KBM-7 (cell line): ENCODE results near the gene OSER1.

Experiments
- DNase-seq: peaks from one replicate; pipeline ENCODE4 v3.0.0-alpha.2; 2015
- in situ Hi-C: fragments of 300-500 bp; cut with MboI; formaldehyde crosslinking; loops from 2 replicates; pipeline ENCODE4 v1.14.3; 2020; ENCODE audit warnings: low sequenced_read_pairs, low pct_unique_long_range_greater_than_20kb, mixed read lengths

Gene OSER1

DNA sequence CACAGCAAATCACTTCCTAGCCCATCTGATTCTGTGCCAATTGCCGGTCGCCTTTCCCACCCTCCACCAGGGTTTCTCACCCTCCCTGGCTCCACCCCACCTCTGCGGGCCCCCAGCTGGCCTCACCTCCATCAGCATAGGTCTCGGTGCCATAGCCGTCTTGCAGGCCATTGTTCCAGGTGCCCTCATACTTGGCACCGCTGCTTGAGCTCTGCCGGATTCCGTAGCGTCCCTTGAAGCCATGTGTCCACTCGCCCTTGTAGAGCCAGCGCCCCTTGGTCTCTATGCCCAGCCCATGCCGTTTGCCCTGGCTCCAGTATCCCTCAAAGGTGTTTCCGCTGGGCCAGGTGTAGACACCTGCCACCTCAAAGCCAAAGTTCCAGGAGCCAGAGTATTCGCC is 24.4 kb downstream of the OSER1 start:
- in situ Hi-C loops = no loop called here
- no peak for DNase-seq

GRCh38 chr20:44185574-44185973 is 25.0 kb downstream of the OSER1 start:
- DNase-seq = no peak
- in situ Hi-C loops = no loop called here

DNA sequence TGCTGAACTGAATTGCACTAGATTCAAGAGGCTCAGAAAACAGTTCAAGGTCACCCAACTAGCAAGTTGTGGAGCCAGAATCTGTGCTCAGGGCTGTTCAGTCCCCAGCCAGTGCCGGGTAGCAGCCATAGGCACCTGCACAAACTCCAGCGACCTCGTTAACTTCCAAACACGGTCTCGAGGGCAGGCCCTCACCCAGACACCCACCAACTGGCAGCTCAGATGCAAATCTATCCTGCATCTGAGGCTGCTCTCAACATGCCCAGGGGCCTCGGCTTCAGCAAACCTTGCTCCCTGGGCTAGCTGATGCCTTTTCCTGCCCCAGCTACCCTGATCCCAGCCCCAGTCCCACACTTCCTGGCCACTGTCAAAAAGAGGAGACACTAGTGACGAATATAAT is 27.3 kb downstream of the OSER1 start:
- DNase-seq = no peak
- in situ Hi-C loops = no loop called here

DNA sequence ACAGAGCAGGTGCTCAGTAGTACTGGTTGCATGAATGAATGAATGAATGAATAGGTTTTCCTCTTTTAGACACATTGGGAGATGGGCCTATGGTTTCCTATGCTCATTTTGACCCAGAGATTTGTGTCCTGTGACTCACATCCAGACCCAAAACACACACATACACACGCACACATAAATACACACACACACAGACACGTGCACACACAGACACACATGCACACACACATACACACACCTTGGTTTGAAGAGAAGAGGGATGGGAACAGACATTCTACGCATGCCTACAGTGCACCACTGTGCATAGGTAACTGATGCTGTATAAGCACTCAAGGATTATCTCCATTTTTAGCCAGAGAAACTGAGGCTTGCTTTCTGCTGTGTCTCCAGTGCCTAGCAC is 27.7 kb downstream of the OSER1 start:
- in situ Hi-C loops = no loop called here
- no peak for DNase-seq

- in situ Hi-C loops = no loop called here
Observed at GRCh38 chr20:44182135-44182765, 28.3 kb downstream of the OSER1 start.

GRCh38 chr20:44181611-44182010 is 29.0 kb downstream of the OSER1 start:
- in situ Hi-C loops = no loop called here
- DNase-seq = no peak

More at GRCh38 chr20:44182135-44182765, 28.3 kb downstream of the OSER1 start:
- DNase-seq = no peak

DNA sequence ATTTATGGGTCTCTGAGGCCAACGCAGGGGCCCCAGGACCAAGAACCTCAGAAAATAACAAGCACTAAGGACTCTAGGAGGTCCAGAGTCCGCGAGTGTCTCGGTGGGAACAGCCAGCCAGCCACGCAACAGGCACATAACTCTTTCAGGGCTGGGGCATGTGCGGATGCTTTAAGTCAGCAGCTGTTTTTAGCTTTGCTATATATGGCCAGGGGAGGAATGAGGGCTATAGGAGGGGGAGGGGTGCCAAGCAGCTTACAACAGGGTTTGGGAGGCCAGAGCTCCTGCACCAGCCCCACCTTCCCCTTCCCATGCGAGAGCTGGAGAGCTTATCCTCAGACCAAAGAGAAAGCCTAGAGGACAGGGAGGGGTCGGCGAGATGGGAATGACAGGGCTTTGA is 29.8 kb downstream of the OSER1 start:
- no peak for DNase-seq
- in situ Hi-C loops = no loop called here

GRCh38 chr20:44176833-44177534 is 33.6 kb downstream of the OSER1 start:
- DNase-seq = no peak
- in situ Hi-C loops = no loop called here

DNA sequence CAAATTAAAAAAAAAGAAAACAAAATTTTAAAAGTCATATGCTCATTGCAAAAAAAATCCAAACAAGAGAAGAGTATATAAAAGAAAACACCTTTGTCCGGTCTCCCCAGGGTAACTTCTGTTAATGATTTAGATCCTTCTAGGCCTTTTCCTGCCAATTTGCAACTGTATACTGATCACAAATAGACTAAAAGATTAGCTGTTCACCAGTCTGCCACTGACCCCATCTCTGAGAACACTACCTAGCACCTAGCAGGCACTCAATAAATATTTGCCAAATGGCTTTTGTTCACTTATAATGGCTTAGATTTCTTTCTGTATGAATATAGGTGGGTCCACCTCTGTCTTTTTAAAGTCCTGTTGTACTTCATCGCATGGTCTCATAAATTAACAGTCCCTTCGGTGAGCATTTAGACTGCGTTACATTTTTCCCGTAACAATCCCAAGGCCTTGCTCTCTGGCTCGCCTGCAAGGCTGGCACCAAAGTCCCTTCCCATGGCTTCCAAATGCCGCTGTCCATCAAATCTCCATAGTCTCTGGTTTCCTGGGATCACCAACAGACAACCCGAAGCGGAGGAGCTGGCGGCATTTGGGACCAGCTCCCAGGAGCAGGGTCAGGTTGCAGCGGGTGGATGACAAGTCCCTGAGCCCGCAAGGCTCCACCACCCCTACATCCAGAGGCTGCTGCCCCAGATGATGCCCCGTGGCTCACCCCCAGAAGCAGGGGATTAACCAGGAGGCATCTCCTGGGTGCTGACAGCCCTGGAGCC is 35.4 kb downstream of the OSER1 start:
- in situ Hi-C loops = no loop called here
- no peak for DNase-seq

- in situ Hi-C loops = no loop called here
- DNase-seq = no peak
Observed at GRCh38 chr20:44173846-44174245, 36.7 kb downstream of the OSER1 start.

DNA sequence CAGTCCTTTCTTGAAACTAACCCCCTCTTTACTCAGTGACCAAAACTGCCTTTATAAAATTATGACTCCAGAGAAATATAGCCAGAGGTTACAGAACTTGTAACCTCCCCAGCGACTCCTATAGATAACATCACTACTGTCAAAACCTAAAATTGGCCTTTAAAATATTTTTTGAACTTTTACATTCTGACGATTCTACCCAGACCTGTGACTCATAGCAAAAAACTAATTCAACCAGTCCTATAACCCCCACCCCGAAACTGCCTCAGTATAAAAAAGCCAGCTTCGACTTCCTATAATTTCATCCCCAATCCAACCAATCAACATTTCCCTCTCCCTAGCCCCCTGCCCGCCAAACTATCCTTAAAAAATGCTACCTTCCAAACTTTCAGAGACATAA is 37.5 kb downstream of the OSER1 start:
- in situ Hi-C loops = no loop called here
- no peak for DNase-seq

GRCh38 chr20:44172572-44172950 is 38.0 kb downstream of the OSER1 start:
- in situ Hi-C loops = no loop called here
- no peak for DNase-seq

DNA sequence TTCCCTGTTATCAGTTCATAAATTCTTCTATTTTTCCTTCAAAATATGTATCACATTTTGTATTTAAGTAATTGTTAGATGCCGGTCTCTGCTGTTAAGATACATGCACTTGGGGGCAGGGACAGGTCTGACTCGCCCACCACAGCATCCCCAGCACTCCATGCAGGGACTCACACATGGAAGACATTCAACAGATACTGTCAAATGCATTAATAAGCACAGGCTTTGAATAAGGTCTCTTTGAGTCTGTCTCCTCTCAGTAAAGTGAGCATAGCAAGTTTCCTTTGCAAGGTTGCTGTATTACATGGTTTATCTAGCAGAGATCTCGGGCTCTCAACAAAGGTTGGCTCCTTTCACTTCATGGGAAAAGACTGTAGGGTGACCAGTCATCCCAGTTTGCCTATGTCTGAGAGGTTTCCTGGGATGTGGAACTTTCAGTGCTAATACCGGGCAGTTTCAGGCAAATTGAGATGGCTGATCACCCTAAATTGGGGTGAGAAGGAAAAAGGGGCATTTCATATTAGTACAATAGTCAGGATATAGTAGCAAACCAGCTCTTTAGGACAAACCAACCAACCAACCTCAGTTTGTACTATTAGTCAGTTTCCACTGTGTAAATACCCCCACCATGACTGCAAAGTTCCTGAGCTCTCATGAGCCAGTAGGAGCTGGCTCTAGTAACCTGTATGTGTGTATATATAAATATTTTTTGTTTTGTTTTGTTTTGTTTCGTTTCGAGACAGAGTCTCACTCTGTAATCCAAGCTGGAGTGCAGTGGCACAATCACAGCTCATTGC is 38.6 kb downstream of the OSER1 start:
- no peak for DNase-seq
- in situ Hi-C loops = no loop called here

DNA sequence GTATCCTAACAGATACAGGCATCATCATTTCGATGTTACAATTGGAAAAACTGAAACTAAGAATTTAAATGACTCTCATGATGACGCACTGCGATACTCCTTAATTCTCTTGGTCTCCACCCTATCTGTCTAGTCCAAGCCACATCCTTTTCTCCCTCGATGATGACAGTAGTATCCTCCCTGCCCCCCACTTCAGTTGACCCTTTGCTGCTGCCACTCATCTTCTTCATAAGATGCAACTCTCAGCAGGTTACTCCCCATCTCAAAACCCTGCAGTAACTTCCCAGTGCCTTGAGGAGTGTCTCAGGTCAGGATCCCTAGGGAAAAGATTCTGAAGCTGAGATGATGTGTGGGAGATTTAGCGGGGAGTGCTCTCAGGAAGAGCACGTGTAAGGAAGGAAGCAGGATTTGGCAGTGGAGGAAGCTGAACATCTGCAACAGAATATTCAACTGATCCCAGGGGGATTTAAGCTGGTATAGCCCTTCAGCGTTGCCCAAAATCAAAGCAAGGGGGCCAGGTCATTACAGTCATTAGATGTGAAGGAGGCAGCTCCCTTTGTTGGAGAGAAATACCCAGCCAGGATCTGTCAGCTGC is 39.7 kb downstream of the OSER1 start:
- DNase-seq = no peak
- in situ Hi-C loops = no loop called here

DNA sequence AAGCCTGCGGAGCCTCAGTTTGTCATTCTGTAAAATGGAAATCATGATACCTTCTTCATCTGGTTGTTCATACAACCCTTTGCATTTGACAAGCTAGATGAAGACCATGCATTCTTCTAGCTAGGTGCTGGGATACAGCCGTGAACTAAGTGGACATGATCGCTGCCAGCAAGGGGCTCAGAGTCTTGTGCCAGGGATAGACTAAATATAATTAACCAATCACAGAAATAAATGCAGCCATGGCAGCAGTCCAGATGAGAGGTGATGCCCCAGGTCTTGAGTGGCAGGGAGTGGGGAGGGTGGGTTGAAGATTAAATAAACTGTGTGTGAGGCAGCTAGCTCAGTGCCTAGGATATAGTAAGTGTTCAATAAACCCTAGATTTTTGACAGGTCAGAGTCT is 42.8 kb downstream of the OSER1 start:
- no peak for DNase-seq

DNA sequence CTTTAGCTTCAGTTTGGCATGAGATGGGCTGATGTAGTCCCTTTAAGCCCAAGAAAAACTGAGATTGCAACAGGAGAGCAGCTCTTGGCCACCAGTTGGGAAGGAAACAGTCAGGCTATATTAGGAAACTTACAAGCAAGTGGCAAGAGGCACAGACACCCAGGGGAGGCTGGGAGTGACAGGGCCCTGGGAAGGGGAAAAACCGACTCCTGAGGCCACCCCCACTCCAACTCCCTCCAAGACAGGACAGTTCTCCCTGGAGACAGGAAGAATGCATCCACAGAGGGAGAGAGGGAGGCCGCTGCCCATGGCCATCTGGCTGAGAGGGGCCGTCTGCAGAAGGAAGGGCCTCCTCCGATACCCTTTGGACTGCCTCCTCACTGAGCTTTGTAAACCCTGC is 44.1 kb downstream of the OSER1 start:
- DNase-seq = no peak
- in situ Hi-C loops = no loop called here

More for the DNA sequence above, 42.8 kb downstream of the OSER1 start:
- in situ Hi-C loops = no loop called here

DNA sequence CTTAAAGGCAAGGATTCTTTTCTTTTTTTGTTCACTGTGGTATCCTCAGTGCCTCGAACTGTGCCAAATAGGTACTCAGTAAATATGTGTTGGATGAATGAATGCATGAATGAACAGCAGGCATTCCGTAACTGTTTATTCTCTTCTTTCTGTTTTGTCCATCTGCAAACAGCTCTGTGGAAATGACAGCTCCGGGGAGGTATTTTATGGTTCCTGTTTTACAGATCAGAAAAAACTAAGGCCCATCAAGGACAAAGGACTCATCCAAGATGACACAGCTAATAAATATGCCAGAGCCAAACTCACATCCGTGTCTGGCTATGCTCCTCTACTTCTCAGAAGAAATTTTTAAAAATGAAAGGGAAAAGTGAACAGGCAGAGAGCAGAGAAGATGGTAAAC is 44.6 kb downstream of the OSER1 start:
- no peak for DNase-seq
- in situ Hi-C loops = no loop called here

DNA sequence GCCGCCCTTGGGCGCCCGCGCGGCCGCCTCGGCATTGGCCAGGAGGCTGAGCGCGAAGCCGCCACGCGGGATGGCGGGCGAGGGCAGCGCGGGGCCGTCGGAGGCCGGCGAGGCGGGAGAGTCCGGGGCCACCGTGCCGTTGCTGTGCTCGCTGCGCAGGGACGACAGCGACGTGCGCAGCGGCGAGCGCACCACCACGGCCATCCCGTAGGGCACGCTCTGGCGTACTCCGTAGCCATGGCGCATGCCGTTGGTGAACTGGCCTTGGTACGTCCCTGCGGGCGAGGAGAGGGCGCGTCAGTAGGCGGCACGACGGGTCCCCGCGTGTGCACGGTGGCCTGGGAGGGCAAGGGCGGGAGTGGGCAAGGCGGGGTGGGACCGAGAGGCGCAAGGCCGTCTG is 50.4 kb downstream of the OSER1 start:
- in situ Hi-C loops = no loop called here
- no peak for DNase-seq

GRCh38 chr20:44159711-44160110 is 50.9 kb downstream of the OSER1 start:
- no peak for DNase-seq
- in situ Hi-C loops = no loop called here
